ENCODE measurements around the gene F7. TPM values are rescaled to one million over a fixed set of nuclear protein-coding genes. Genes with fewer than 3 reads are reported as not detected.

F7 gene
- total and polyA plus RNA-seq, 9 of the 15 experiments (the other 6 are each of a cell fraction or from before 2014, with no cell fraction given): not detected

DNA sequence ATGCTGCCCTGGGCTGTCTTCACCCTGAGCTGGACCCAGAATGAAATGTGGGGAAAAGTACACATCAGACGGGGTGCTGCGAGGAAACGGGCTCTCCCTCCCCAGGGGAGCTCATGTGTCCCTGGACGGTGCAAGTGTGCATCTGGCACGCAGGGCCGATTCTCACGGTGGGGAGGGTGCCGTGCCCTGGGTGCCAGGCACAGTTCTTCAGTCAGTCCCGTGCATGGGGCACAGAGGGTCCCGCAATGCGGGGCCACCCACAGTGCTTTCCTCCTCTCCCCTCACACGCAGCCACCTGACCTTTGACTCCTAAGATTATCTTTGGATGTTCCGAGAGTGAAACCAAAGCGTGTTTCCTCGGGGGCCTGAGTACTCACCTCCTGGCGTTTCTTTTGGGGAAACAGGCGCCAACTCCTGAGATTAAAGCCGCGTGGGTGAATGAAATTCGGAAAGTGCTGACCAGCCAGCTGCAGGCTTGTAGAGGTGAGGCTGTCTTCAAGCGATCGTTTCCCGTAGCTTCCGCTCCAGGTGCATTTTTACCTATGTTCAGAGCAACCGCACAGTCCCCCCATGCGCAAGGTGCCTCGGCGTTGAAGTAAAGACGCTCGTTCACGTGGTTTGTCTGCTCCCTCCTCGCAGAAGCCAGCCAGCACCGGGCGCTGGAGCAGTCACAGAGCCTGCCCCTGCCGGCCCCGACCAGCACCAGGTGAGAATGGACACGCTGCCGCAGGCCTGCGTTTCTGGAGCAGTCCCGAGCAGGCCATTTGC lies 17.5 kb upstream of the F7 start:
- no peaks in the 10 kb centered on the region for H3K79me2 ChIP-seq (ENCODE audit: control insufficient read depth, insufficient read depth, low read length)
- H3K36me3 ChIP-seq (ENCODE audit: control insufficient read depth, insufficient read depth, low read length): no peaks in the 10 kb centered on the region
- H3K27ac ChIP-seq (ENCODE audit: extremely low read depth, low read depth, low read length): no peak overlapping the region
- H4K20me1 ChIP-seq (replicated peaks; ENCODE audit: control insufficient read depth, insufficient read depth, low read length): peaks cover 9% of the 10 kb centered on the region
- FAIRE-seq (no peak), ATAC-seq (no peak), DNase-seq (ENCODE audit: extremely low read depth in 1 of 4, low spot score in 3 of 4) (no peak)
- H3K9ac ChIP-seq (ENCODE audit: insufficient read depth in 1 of 2, low read depth in 2 of 2, low read length in 2 of 2): no peak overlapping the region
- intact Hi-C loops (cut with micrococcal nuclease) (no loop called here), in situ Hi-C loops (cut with MboI) (no loop called here)
- H3K9me1 ChIP-seq (ENCODE audit: control insufficient read depth, insufficient read depth, low read length): no peaks in the 10 kb centered on the region
- no peak overlapping the region for H3K4me2 ChIP-seq (ENCODE audit: insufficient read depth, low read length)
- no peak overlapping the region for H3K4me3 ChIP-seq
- peaks cover 0 to 18% of the 10 kb centered on the region in 2 experiments; a peak in 2 of 5 replicates for H3K4me1 ChIP-seq (replicated peaks in 1 of 2; ENCODE audit: control insufficient read depth in 2 of 2, insufficient read depth in 2 of 2, low read length in 2 of 2)
- ChIA-PET CTCF (ENCODE audit: low intra/inter-chr PET ratio) (no interaction called here), POLR2A (interaction anchor here (0.5 kb wide), 1 partner anchor 1031 kb away, joined by 3 read pairs; no protein-coding TSS in a partner anchor)
- no peak overlapping the region for H2AFZ ChIP-seq (ENCODE audit: low read depth, low read length)
- WGBS (ENCODE audit: insufficient coverage, low coverage, missing lambda C conversion rate): 2% methylated on average over 27 of the region's 40 CpGs
- no TSS peak for BruUV-seq (replicated peaks)
- peaks cover 37 to 75% of the 10 kb centered on the region in 2 experiments for H3K27me3 ChIP-seq (ENCODE audit: control insufficient read depth in 2 of 2, insufficient read depth in 2 of 2, low read length in 2 of 2)
- no peaks in the 10 kb centered on the region for H3K9me3 ChIP-seq (replicated peaks; ENCODE audit: control insufficient read depth, insufficient read depth, low read depth, low read length)
- no peak for TF ChIP-seq GABPB2 (CRISPR knock-in tag; conservative IDR thresholded peaks at IDR 0.05)
- TF ChIP-seq E2F6 (IDR thresholded peaks at IDR 0.05; ENCODE audit: borderline replicate concordance in 1 of 2, extremely low read depth in 1 of 2, insufficient read depth in 1 of 2, insufficient read length in 1 of 2, low read depth in 1 of 2, low read length in 1 of 2, poor library complexity in 1 of 2, severe bottlenecking in 1 of 2): peak in 1 of 2 experiments; percentile 47
- TF ChIP-seq, protein P1, sequence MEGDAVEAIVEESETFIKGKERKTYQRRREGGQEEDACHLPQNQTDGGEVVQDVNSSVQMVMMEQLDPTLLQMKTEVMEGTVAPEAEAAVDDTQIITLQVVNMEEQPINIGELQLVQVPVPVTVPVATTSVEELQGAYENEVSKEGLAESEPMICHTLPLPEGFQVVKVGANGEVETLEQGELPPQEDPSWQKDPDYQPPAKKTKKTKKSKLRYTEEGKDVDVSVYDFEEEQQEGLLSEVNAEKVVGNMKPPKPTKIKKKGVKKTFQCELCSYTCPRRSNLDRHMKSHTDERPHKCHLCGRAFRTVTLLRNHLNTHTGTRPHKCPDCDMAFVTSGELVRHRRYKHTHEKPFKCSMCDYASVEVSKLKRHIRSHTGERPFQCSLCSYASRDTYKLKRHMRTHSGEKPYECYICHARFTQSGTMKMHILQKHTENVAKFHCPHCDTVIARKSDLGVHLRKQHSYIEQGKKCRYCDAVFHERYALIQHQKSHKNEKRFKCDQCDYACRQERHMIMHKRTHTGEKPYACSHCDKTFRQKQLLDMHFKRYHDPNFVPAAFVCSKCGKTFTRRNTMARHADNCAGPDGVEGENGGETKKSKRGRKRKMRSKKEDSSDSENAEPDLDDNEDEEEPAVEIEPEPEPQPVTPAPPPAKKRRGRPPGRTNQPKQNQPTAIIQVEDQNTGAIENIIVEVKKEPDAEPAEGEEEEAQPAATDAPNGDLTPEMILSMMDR (IDR thresholded peaks at IDR 0.05 in 2 of 3, conservative IDR thresholded peaks at IDR 0.05 in 1 of 3; ENCODE audit: insufficient read depth in 2 of 3, low read depth in 1 of 3, low read length in 3 of 3): no peak
- TF ChIP-seq PBX2 (CRISPR knock-in tag; IDR thresholded peaks at IDR 0.05; ENCODE audit: low read depth): no peak
- no peak for TF ChIP-seq PBX2 (tag; conservative IDR thresholded peaks at IDR 0.05; ENCODE audit: low read depth)
- TF ChIP-seq PREB (CRISPR knock-in tag; IDR thresholded peaks at IDR 0.05): no peak
- no peak for TF ChIP-seq ARNT (IDR thresholded peaks at IDR 0.05)
- TF ChIP-seq, protein P2, sequence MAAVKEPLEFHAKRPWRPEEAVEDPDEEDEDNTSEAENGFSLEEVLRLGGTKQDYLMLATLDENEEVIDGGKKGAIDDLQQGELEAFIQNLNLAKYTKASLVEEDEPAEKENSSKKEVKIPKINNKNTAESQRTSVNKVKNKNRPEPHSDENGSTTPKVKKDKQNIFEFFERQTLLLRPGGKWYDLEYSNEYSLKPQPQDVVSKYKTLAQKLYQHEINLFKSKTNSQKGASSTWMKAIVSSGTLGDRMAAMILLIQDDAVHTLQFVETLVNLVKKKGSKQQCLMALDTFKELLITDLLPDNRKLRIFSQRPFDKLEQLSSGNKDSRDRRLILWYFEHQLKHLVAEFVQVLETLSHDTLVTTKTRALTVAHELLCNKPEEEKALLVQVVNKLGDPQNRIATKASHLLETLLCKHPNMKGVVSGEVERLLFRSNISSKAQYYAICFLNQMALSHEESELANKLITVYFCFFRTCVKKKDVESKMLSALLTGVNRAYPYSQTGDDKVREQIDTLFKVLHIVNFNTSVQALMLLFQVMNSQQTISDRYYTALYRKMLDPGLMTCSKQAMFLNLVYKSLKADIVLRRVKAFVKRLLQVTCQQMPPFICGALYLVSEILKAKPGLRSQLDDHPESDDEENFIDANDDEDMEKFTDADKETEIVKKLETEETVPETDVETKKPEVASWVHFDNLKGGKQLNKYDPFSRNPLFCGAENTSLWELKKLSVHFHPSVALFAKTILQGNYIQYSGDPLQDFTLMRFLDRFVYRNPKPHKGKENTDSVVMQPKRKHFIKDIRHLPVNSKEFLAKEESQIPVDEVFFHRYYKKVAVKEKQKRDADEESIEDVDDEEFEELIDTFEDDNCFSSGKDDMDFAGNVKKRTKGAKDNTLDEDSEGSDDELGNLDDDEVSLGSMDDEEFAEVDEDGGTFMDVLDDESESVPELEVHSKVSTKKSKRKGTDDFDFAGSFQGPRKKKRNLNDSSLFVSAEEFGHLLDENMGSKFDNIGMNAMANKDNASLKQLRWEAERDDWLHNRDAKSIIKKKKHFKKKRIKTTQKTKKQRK (IDR thresholded peaks at IDR 0.05; ENCODE audit: borderline replicate concordance, low read depth, low read length): no peak
